Trophoblast cell (in vitro differentiated cells and primary cell): ENCODE results near the gene GRIN2C.

Experiments used
- DNase-seq, 2 donors: peaks; one replicate each; pipeline ENCODE4 v3.0.0-alpha.2; 2016
- H2AFZ ChIP-seq: 2 replicates; pipeline ENCODE4 v1.6.1; 2013; ENCODE audit warnings: low read length, moderate library complexity, mild to moderate bottlenecking; ENCODE audit not compliant: insufficient read depth, poor library complexity
- H2AK5ac ChIP-seq: 2 replicates; pipeline ENCODE4 v1.6.1; 2013; ENCODE audit warnings: mild to moderate bottlenecking, low read length
- H2BK120ac ChIP-seq: 2 replicates; pipeline ENCODE4 v1.6.1; 2013; ENCODE audit warnings: low read length, mild to moderate bottlenecking, moderate library complexity; ENCODE audit not compliant: insufficient read depth, poor library complexity
- H2BK12ac ChIP-seq: 2 replicates; pipeline ENCODE4 v1.6.1; 2013; ENCODE audit warnings: mild to moderate bottlenecking, low read length, moderate library complexity
- H2BK5ac ChIP-seq: 2 replicates; pipeline ENCODE4 v1.6.1; 2013; ENCODE audit warnings: low read length, low read depth, moderate library complexity, mild to moderate bottlenecking; ENCODE audit not compliant: poor library complexity
- H3K14ac ChIP-seq: 2 replicates; pipeline ENCODE4 v1.6.1; 2013; ENCODE audit warnings: mild to moderate bottlenecking, low read length
- H3K18ac ChIP-seq: 2 replicates; pipeline ENCODE4 v1.6.1; 2013; ENCODE audit warnings: mild to moderate bottlenecking, low read length
- H3K23ac ChIP-seq: 2 replicates; pipeline ENCODE4 v1.6.1; 2013; ENCODE audit warnings: low read length
- H3K27ac ChIP-seq: 2 replicates; pipeline ENCODE4 v1.5.1; 2013; ENCODE audit warnings: low read depth, mild to moderate bottlenecking, inconsistent platforms, low read length, moderate library complexity
- H3K27me3 ChIP-seq: 2 replicates; pipeline ENCODE4 v1.6.1; 2013; ENCODE audit warnings: inconsistent platforms, mild to moderate bottlenecking, low read length, moderate library complexity; ENCODE audit not compliant: insufficient read depth
- H3K36me3 ChIP-seq, 2 experiments: 1 replicate in 1 of 2; 2 replicates in 1 of 2; pipeline ENCODE4 v1.6.1; 2013; ENCODE audit warnings: low read length in 2 of 2, mild to moderate bottlenecking in 2 of 2, moderate library complexity in 1 of 2; ENCODE audit not compliant: insufficient read depth in 2 of 2, control insufficient read depth in 1 of 2
- H3K4ac ChIP-seq: 2 replicates; pipeline ENCODE4 v1.6.1; 2013; ENCODE audit warnings: low read depth, mild to moderate bottlenecking, low read length, moderate library complexity
- H3K4me1 ChIP-seq, 2 experiments: 1 replicate in 1 of 2; 2 replicates in 1 of 2; pipeline ENCODE4 v1.6.1; 2013; ENCODE audit warnings: low read length in 2 of 2, mild to moderate bottlenecking in 2 of 2, moderate library complexity in 1 of 2; ENCODE audit not compliant: insufficient read depth in 2 of 2, control insufficient read depth in 1 of 2
- H3K4me2 ChIP-seq: 2 replicates; pipeline ENCODE4 v1.6.1; 2013; ENCODE audit warnings: inconsistent platforms, mild to moderate bottlenecking, low read length, moderate library complexity
- H3K4me3 ChIP-seq: 2 replicates; pipeline ENCODE4 v1.5.1; 2013; ENCODE audit warnings: mild to moderate bottlenecking, low read depth, low read length, inconsistent platforms
- H3K79me1 ChIP-seq: one replicate; pipeline ENCODE4 v1.6.1; 2013; ENCODE audit warnings: low read length
- H3K79me2 ChIP-seq: 2 replicates; pipeline ENCODE4 v1.6.1; 2013; ENCODE audit warnings: low read length, mild to moderate bottlenecking; ENCODE audit not compliant: control insufficient read depth, insufficient read depth, poor library complexity
- H3K9ac ChIP-seq: 2 replicates; pipeline ENCODE4 v1.6.1; 2013; ENCODE audit warnings: mild to moderate bottlenecking, low read length
- H3K9me3 ChIP-seq: 2 replicates; pipeline ENCODE4 v1.6.1; 2013; ENCODE audit warnings: low read depth, mild to moderate bottlenecking, control low read depth, inconsistent platforms, low read length; ENCODE audit not compliant: insufficient read depth
- H4K12ac ChIP-seq: 2 replicates; pipeline ENCODE4 v1.6.1; 2013; ENCODE audit warnings: low read depth, mild to moderate bottlenecking, low read length, moderate library complexity
- H4K8ac ChIP-seq: 2 replicates; pipeline ENCODE4 v1.6.1; 2013; ENCODE audit warnings: low read depth, mild to moderate bottlenecking, low read length, moderate library complexity
- H4K91ac ChIP-seq: one replicate; pipeline ENCODE4 v1.6.1; 2013; ENCODE audit warnings: low read depth, mild to moderate bottlenecking, low read length, moderate library complexity
- WGBS: extraction: QIAGEN DNeasy Blood & Tissue Kit; methylation state at CpG from one replicate; pipeline ENCODE4 v1.1.7; 2013; ENCODE audit warnings: missing lambda C conversion rate; ENCODE audit not compliant: insufficient read length, insufficient coverage; ENCODE audit errors: extremely low coverage; 5-methylcytosine and 5-hydroxymethylcytosine counted together

The GRIN2C gene

DNA sequence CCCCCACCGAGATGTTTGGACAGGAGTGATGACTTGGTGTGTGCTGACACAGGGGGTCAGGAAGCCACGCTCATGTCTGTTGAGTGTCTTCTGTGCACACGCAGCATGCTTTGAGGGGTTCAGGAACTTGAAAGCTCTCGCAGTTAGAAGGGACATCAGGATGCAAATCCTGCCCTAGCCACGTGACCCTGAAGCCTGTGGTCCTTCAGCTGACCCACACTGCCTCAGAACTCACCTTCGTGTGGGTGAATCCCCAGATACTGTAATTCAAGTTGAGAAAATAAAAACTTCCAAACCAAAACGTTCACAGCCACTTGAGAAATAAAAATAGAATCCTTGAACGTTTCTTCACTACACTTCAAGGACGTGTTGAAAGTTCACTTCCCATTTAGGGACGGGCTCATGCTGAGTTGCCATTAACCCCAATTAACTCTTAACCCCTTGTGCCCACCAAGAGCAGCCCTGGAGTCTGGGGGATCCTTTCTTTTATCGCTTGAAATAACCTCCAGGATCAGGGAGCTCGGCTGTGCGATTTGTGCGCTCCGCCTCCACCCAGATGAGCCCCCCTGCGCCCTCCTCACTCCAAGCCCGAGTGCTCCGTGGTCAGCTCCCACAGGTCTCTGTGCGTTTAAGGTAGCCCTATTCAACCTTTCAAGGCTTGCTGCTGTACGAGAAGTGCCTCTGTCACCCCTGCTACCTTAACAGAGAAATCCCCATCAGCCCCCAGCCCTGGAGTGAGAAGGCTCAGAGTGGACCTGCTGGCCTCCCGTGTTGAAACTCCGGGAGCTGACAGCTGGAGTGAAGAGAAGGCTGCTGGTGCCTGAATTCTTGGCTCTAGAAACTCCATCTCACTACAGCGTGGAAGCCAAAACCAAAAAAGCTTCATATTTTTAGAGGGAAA, 47.3 kb downstream of the GRIN2C start:
- no peak overlapping the region for H3K27ac ChIP-seq
- H3K14ac ChIP-seq, result no peak overlapping the region
- no peak overlapping the region for H2BK5ac ChIP-seq
- H4K91ac ChIP-seq, result no peak overlapping the region
- DNase-seq, result no peak
- no peak overlapping the region for H2AFZ ChIP-seq
- H3K9me3 ChIP-seq, result peaks cover 2% of the 10 kb centered on the region
- no peak overlapping the region for H2BK12ac ChIP-seq
- no peaks in the 10 kb centered on the region for H3K27me3 ChIP-seq
- no peak overlapping the region for H3K4me2 ChIP-seq
- no peak overlapping the region for H4K8ac ChIP-seq
- H3K4me1 ChIP-seq, result no peaks in the 10 kb centered on the region
- H3K23ac ChIP-seq, result no peak overlapping the region
- H3K79me1 ChIP-seq, result no peaks in the 10 kb centered on the region
- H4K12ac ChIP-seq, result no peak overlapping the region
- peaks cover 12 to 17% of the 10 kb centered on the region in 2 experiments for H3K36me3 ChIP-seq
- H3K79me2 ChIP-seq, result no peaks in the 10 kb centered on the region
- no peak overlapping the region for H3K18ac ChIP-seq
- H2BK120ac ChIP-seq, result no peak overlapping the region
- no peak overlapping the region for H3K9ac ChIP-seq
- H2AK5ac ChIP-seq, result no peak overlapping the region
- no CpG with 5 or more reads among the region's 23 CpGs for WGBS
- H3K4ac ChIP-seq, result no peak overlapping the region
- no peak overlapping the region for H3K4me3 ChIP-seq

DNA sequence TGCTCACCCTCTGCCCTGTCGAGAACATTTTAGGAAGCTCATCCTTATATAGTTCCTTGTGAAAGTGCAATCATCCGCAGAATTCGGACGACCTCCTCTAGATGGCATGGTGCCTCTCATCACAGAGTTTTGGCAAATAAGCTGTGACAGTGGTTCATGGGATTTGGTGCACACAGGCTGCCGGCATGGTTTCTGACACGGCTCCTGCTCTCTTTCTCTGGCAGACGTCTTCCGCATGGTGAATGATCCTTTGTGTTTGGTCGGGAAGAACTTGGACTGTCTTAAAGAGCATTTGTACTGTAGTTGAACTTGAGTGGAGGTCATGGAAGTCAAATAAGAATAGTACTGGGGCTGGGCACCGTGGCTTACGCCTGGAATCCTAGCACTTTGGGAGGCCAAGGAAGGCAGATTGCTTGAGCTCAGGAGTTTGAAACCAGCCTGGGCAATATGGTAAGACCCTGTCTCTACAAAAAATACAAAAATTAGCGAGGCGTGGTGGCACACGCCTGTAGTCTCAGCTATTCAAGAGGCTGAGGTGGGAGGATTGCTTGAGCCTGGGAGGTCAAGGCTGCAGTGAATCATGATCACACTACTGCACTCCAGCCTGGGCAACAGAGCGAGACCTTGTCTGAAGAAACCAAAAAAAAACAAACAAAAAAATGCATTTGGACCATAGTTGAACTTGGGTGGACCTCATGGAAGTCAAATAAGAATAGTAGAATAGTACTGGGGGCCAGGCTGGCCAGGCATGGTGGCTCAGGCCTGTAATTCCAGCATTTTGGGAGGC, 48.8 kb downstream of the GRIN2C start:
- no peak for DNase-seq
- no peak overlapping the region for H4K8ac ChIP-seq
- WGBS, result no CpG with 5 or more reads among the region's 15 CpGs

DNA sequence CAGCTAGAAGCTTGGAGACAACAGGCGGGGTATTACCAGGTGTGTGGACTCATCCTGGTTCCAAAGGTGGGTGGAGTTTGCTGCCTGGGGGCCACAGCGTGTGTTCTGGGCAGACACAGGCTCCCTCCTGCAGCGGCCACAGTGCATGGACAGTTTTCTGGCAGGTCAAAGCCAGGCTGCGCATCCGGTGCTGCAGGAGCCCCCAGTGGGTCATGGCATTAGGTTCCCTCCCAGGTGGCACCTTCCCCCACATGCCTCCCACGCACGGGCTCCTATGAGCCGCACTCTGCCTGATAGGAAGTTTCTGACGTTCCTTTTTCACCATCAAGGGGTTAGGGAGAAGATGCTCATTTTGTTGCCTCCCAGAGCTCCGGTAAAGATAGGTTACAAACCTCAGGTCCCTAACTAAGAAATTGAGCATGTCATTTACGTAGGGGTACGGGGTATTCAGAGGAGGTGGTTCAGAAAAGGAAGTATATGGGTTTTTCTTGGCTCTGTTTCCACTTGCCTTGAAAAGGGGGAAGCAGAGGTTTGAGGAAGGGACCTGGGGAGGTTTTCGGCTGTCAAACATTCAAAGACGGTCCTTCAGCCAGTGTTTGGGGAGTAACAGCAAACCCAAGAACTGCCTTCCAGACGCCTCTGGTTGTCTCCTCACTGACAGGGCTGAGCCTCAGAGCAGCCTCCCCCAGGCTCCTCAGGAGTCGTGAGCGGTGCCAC, 50.8 kb downstream of the GRIN2C start:
- Histone ChIP-seq H3K27ac (no peak overlapping the region), H3K4me1 (no peaks in the 10 kb centered on the region), H4K8ac (no peak overlapping the region), H3K18ac (no peak overlapping the region), H3K79me2 (no peaks in the 10 kb centered on the region), H3K27me3 (no peaks in the 10 kb centered on the region), H3K9ac (no peak overlapping the region), H3K4me3 (no peak overlapping the region), H4K91ac (no peak overlapping the region), H4K12ac (no peak overlapping the region), H2BK120ac (no peak overlapping the region), H2AFZ (no peak overlapping the region), H3K4ac (no peak overlapping the region), H2BK5ac (no peak overlapping the region), H2AK5ac (no peak overlapping the region), H3K4me2 (no peak overlapping the region), H3K9me3 (no peaks in the 10 kb centered on the region), H3K14ac (no peak overlapping the region), H3K79me1 (no peaks in the 10 kb centered on the region), H3K36me3 (peaks cover 17% of the 10 kb centered on the region in 2 experiments), H2BK12ac (no peak overlapping the region), H3K23ac (no peak overlapping the region)
- no peak for DNase-seq
- WGBS, result no CpG with 5 or more reads among the region's 17 CpGs

More for the DNA sequence above, 48.8 kb downstream of the GRIN2C start:
- no peak overlapping the region for H3K4me3 ChIP-seq
- no peak overlapping the region for H3K23ac ChIP-seq
- H2AFZ ChIP-seq, result no peak overlapping the region
- H3K27ac ChIP-seq, result no peak overlapping the region
- H3K4me1 ChIP-seq, result no peaks in the 10 kb centered on the region
- no peak overlapping the region for H4K91ac ChIP-seq
- H2BK5ac ChIP-seq, result no peak overlapping the region
- no peaks in the 10 kb centered on the region for H3K79me2 ChIP-seq
- no peak overlapping the region for H2AK5ac ChIP-seq
- no peaks in the 10 kb centered on the region for H3K79me1 ChIP-seq
- H3K36me3 ChIP-seq, result peaks cover 13 to 15% of the 10 kb centered on the region in 2 experiments
- H3K18ac ChIP-seq, result no peak overlapping the region
- no peak overlapping the region for H2BK12ac ChIP-seq
- H2BK120ac ChIP-seq, result no peak overlapping the region
- no peak overlapping the region for H3K4ac ChIP-seq
- H4K12ac ChIP-seq, result no peak overlapping the region
- no peak overlapping the region for H3K9ac ChIP-seq
- no peak overlapping the region for H3K14ac ChIP-seq
- no peaks in the 10 kb centered on the region for H3K27me3 ChIP-seq
- H3K4me2 ChIP-seq, result no peak overlapping the region
- H3K9me3 ChIP-seq, result peaks cover 2% of the 10 kb centered on the region

DNA sequence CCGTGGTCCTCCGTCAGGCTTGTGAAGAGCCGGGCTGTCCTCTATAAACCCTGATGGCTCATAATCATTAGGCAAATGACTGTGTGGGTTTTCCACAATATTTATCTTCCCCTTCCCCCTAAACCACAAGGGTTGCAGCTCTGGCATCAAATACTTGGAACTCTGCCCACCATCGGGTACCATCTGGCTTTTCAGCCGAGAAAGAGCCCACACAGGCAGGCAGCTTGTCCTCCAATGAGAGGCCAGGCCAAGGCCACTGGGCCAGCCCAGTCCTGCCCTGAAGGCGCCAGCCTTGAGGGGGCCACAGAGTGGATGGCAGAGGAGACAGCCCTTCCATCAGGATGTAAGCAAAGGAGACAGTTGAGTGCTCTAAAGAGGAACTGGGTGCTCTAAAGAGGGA, 51.8 kb downstream of the GRIN2C start:
- Histone ChIP-seq H3K27ac (no peak overlapping the region), H2AFZ (no peak overlapping the region)

More for the DNA sequence above, 51.8 kb downstream of the GRIN2C start:
- H4K12ac ChIP-seq, result no peak overlapping the region
- no peaks in the 10 kb centered on the region for H3K79me2 ChIP-seq
- no peak overlapping the region for H3K18ac ChIP-seq
- H3K4ac ChIP-seq, result no peak overlapping the region
- no peak overlapping the region for H3K4me2 ChIP-seq
- no peak overlapping the region for H3K9ac ChIP-seq
- DNase-seq, result no peak
- no peak overlapping the region for H4K91ac ChIP-seq
- H3K79me1 ChIP-seq, result no peaks in the 10 kb centered on the region
- no peaks in the 10 kb centered on the region for H3K27me3 ChIP-seq
- no peaks in the 10 kb centered on the region for H3K4me1 ChIP-seq
- no peak overlapping the region for H2AK5ac ChIP-seq
- H3K9me3 ChIP-seq, result no peaks in the 10 kb centered on the region
- H2BK12ac ChIP-seq, result no peak overlapping the region
- H2BK5ac ChIP-seq, result no peak overlapping the region
- no peak overlapping the region for H3K4me3 ChIP-seq
- no peak overlapping the region for H2BK120ac ChIP-seq
- H3K14ac ChIP-seq, result no peak overlapping the region
- WGBS, result no CpG with 5 or more reads among the region's 6 CpGs
- H4K8ac ChIP-seq, result no peak overlapping the region
- H3K23ac ChIP-seq, result no peak overlapping the region
- H3K36me3 ChIP-seq, result peaks cover 17% of the 10 kb centered on the region in 2 experiments
